ENCODE results near the gene RNF167.

RNF167 gene

GRCh38 chr17:4945176-4945943, 5.3 kb downstream of the RNF167 start (continued):
- peak; percentile 64 for TF ChIP-seq PRDM10 (tag by site-specific recombination; IDR thresholded peaks at IDR 0.05)
- TF ChIP-seq ZNF138 (tag by site-specific recombination; IDR thresholded peaks at IDR 0.05; ENCODE audit: borderline replicate concordance), result no peak
- TF ChIP-seq ZNF600 (tag by site-specific recombination; IDR thresholded peaks at IDR 0.05), result peak; percentile 87
- no peak for TF ChIP-seq ZNF513 (tag by site-specific recombination; IDR thresholded peaks at IDR 0.05)
- TF ChIP-seq REPIN1 (tag by site-specific recombination; IDR thresholded peaks at IDR 0.05; ENCODE audit: low read depth), result no peak
- TF ChIP-seq FEZF1 (tag by site-specific recombination; IDR thresholded peaks at IDR 0.05), result no peak
- TF ChIP-seq ZNF302 (tag by site-specific recombination; IDR thresholded peaks at IDR 0.05; ENCODE audit: low read depth), result no peak
- TF ChIP-seq ZNF561 (tag by site-specific recombination; IDR thresholded peaks at IDR 0.05; ENCODE audit: borderline replicate concordance), result no peak
- TF ChIP-seq ZNF555 (tag by site-specific recombination; conservative IDR thresholded peaks at IDR 0.05), result no peak
- TF ChIP-seq TCF7L2 (IDR thresholded peaks at IDR 0.05; ENCODE audit: borderline replicate concordance, low read depth, low read length), result no peak
- TF ChIP-seq ZNF837 (tag by site-specific recombination; IDR thresholded peaks at IDR 0.05), result no peak
- no peak for TF ChIP-seq ZNF544 (tag by site-specific recombination; IDR thresholded peaks at IDR 0.05)
- TF ChIP-seq MYNN (tag by site-specific recombination; IDR thresholded peaks at IDR 0.05; ENCODE audit: borderline replicate concordance), result no peak
- TF ChIP-seq ZBTB26 (tag by site-specific recombination; optimal IDR thresholded peaks at IDR 0.05), result no peak
- no peak for TF ChIP-seq PRDM1 (tag by site-specific recombination; IDR thresholded peaks at IDR 0.05)
- TF ChIP-seq ZBTB7A (tag by site-specific recombination; IDR thresholded peaks at IDR 0.05; ENCODE audit: low read depth), result no peak
- TF ChIP-seq ZNF280D (tag by site-specific recombination; IDR thresholded peaks at IDR 0.05), result no peak
- peak; percentile 71 for TF ChIP-seq KLF16 (tag by site-specific recombination; IDR thresholded peaks at IDR 0.05)
- peak; percentile 89 for TF ChIP-seq KLF10 (tag by site-specific recombination; IDR thresholded peaks at IDR 0.05)
- no peak for TF ChIP-seq ZNF48 (tag by site-specific recombination; IDR thresholded peaks at IDR 0.05)
- TF ChIP-seq ZNF701 (tag by site-specific recombination; IDR thresholded peaks at IDR 0.05), result no peak
- no peak for TF ChIP-seq ZNF274 (IDR thresholded peaks at IDR 0.05; ENCODE audit: low read length)
- TF ChIP-seq ZNF274 (tag by site-specific recombination; IDR thresholded peaks at IDR 0.05; ENCODE audit: borderline replicate concordance), result no peak
- TF ChIP-seq KLF8 (tag by site-specific recombination; IDR thresholded peaks at IDR 0.05), result peak; percentile 97
- no peak for TF ChIP-seq ZNF514 (tag by site-specific recombination; IDR thresholded peaks at IDR 0.05)
- TF ChIP-seq SCRT1 (tag by site-specific recombination; IDR thresholded peaks at IDR 0.05; ENCODE audit: borderline replicate concordance), result no peak
- no peak for TF ChIP-seq ZNF560 (tag by site-specific recombination; IDR thresholded peaks at IDR 0.05; ENCODE audit: borderline replicate concordance)
- TF ChIP-seq ZNF785 (tag by site-specific recombination; IDR thresholded peaks at IDR 0.05), result no peak
- TF ChIP-seq OSR2 (tag by site-specific recombination; IDR thresholded peaks at IDR 0.05), result peak; percentile 93
- no peak for TF ChIP-seq ZNF311 (tag by site-specific recombination; IDR thresholded peaks at IDR 0.05; ENCODE audit: borderline replicate concordance)
- peak; percentile 79 for TF ChIP-seq ZNF629 (tag by site-specific recombination; IDR thresholded peaks at IDR 0.05)
- TF ChIP-seq ZNF184 (tag by site-specific recombination; IDR thresholded peaks at IDR 0.05), result peak; percentile 46

Measured in HEK293 (cell line).